CD4-positive, alpha-beta T cell treated with Interleukin-4 for 4 hours (primary cell): ENCODE results near the gene MKRN2.
"Not testable (repeated sequence)": the region's sequence is repeated elsewhere in the genome, so short reads cannot be mapped to it uniquely, and the experiment has no call there.

Source experiments
- DNase-seq: peaks from one replicate; pipeline ENCODE4 v3.0.0-alpha.2; 2020

MKRN2 gene

GRCh38 chr3:12556690-12557472, at the start of gene MKRN2:
TSS of gene MKRN2 (plus strand) at chr3:12557087. CDS start at chr3:12557151, 64 bp downstream.
- peak; percentile 78 for DNase-seq

GRCh38 chr3:12507591-12508281, 49.2 kb upstream of the MKRN2 start:
- DNase-seq = no peak

- DNase-seq = no peak
These were observed 48.6 kb upstream of the MKRN2 start for GRCh38 chr3:12508291-12508700.

GRCh38 chr3:12509466-12509865, 47.4 kb upstream of the MKRN2 start:
- no peak for DNase-seq

- no peak for DNase-seq
These were observed 44.3 kb upstream of the MKRN2 start for GRCh38 chr3:12512534-12513118.

GRCh38 chr3:12513694-12514446, 43.0 kb upstream of the MKRN2 start:
- no peak for DNase-seq

GRCh38 chr3:12515631-12516030, 41.3 kb upstream of the MKRN2 start:
- no peak for DNase-seq

- DNase-seq = no peak
These were observed 40.0 kb upstream of the MKRN2 start for GRCh38 chr3:12516873-12517272.

GRCh38 chr3:12518261-12519028, 38.4 kb upstream of the MKRN2 start:
- no peak for DNase-seq

GRCh38 chr3:12521010-12521409, 35.9 kb upstream of the MKRN2 start:
- DNase-seq = no peak

- DNase-seq = no peak
These were observed 34.2 kb upstream of the MKRN2 start for GRCh38 chr3:12522721-12523120.

- no peak for DNase-seq
These were observed 29.1 kb upstream of the MKRN2 start for GRCh38 chr3:12527757-12528143.

GRCh38 chr3:12532182-12532581, 24.7 kb upstream of the MKRN2 start:
- DNase-seq = no peak

- DNase-seq = no peak
These were observed 20.5 kb upstream of the MKRN2 start for GRCh38 chr3:12536423-12536822.

- DNase-seq = no peak
These were observed 15.3 kb upstream of the MKRN2 start for GRCh38 chr3:12541625-12542024.

GRCh38 chr3:12543497-12543896, 13.4 kb upstream of the MKRN2 start:
- not testable (repeated sequence) for DNase-seq

GRCh38 chr3:12544652-12545472, 12.0 kb upstream of the MKRN2 start:
- no peak for DNase-seq

GRCh38 chr3:12545473-12545791, 11.5 kb upstream of the MKRN2 start, which contains the start of gene MKRN2OS:
TSS of gene MKRN2OS (minus strand) at chr3:12545499. CDS start at chr3:12545464, 35 bp downstream.
- no peak for DNase-seq

- no peak for DNase-seq
These were observed 6.7 kb upstream of the MKRN2 start for GRCh38 chr3:12549971-12550760.

GRCh38 chr3:12553921-12554391, 2.9 kb upstream of the MKRN2 start:
- no peak for DNase-seq

GRCh38 chr3:12556314-12556689, 585 bp upstream of the MKRN2 start:
- DNase-seq = no peak
